ES-I3 (cell line): ENCODE measurements around the gene ZDHHC22.

Source experiments
- H3K36me3 ChIP-seq: 2 replicates; pipeline ENCODE4 v1.6.1; 2013; ENCODE audit warnings: mild to moderate bottlenecking, low read length, control low read depth, moderate library complexity; ENCODE audit not compliant: insufficient read depth
- H3K4me1 ChIP-seq: 2 replicates; pipeline ENCODE4 v1.6.1; 2013; ENCODE audit warnings: mild to moderate bottlenecking, control low read depth, low read length; ENCODE audit not compliant: insufficient read depth
- H3K9ac ChIP-seq: 2 replicates; pipeline ENCODE4 v1.6.1; 2013; ENCODE audit warnings: low read depth, mild to moderate bottlenecking, low read length, moderate library complexity
- H3K9me3 ChIP-seq: 2 replicates; pipeline ENCODE4 v1.6.1; 2013; ENCODE audit warnings: mild to moderate bottlenecking, low read length, moderate library complexity; ENCODE audit not compliant: control insufficient read depth, insufficient read depth

The ZDHHC22 gene

GRCh38 chr14:77141214-77142004 is at the start of gene ZDHHC22:
ZDHHC22 (minus strand) TSS chr14:77141791; CDS start chr14:77139738, 2,053 bp downstream.
- H3K4me1 ChIP-seq = peaks cover 40% of the 10 kb centered on the region
- no peaks in the 10 kb centered on the region for H3K9me3 ChIP-seq
- H3K9ac ChIP-seq = peak within 1 kb of the TSS; percentile 63
- no peaks in the 10 kb centered on the region for H3K36me3 ChIP-seq

- Histone ChIP-seq H3K4me1 (peaks cover 7% of the 10 kb centered on the region; the same call in 1 of the 2 replicates), H3K36me3 (no peaks in the 10 kb centered on the region), H3K9me3 (no peaks in the 10 kb centered on the region), H3K9ac (no peak overlapping the region)
Measured at GRCh38 chr14:77190977-77191376, 49.4 kb upstream of the ZDHHC22 start.

GRCh38 chr14:77189479-77189878 is 47.9 kb upstream of the ZDHHC22 start:
- H3K4me1 ChIP-seq = peaks cover 7% of the 10 kb centered on the region; the same call in 1 of the 2 replicates
- H3K9me3 ChIP-seq = no peaks in the 10 kb centered on the region
- H3K9ac ChIP-seq = no peak overlapping the region
- H3K36me3 ChIP-seq = no peaks in the 10 kb centered on the region

GRCh38 chr14:77187649-77188012 is 46.0 kb upstream of the ZDHHC22 start:
- Histone ChIP-seq H3K9ac (no peak overlapping the region), H3K36me3 (no peaks in the 10 kb centered on the region), H3K9me3 (no peaks in the 10 kb centered on the region), H3K4me1 (peaks cover 10% of the 10 kb centered on the region; the same call in 1 of the 2 replicates)

- Histone ChIP-seq H3K9ac (no peak overlapping the region), H3K4me1 (peaks cover 11% of the 10 kb centered on the region; the same call in 1 of the 2 replicates), H3K9me3 (no peaks in the 10 kb centered on the region), H3K36me3 (no peaks in the 10 kb centered on the region)
Measured at GRCh38 chr14:77186911-77187648, 45.5 kb upstream of the ZDHHC22 start.

- no peak overlapping the region for H3K9ac ChIP-seq
- H3K9me3 ChIP-seq = no peaks in the 10 kb centered on the region
- H3K4me1 ChIP-seq = peaks cover 11% of the 10 kb centered on the region; the same call in 1 of the 2 replicates
- no peaks in the 10 kb centered on the region for H3K36me3 ChIP-seq
Measured at GRCh38 chr14:77185093-77185465, 43.5 kb upstream of the ZDHHC22 start.

- Histone ChIP-seq H3K36me3 (no peaks in the 10 kb centered on the region), H3K4me1 (peaks cover 11% of the 10 kb centered on the region; the same call in 1 of the 2 replicates), H3K9me3 (no peaks in the 10 kb centered on the region), H3K9ac (no peak overlapping the region)
Measured at GRCh38 chr14:77184396-77185092, 43.0 kb upstream of the ZDHHC22 start.

GRCh38 chr14:77183896-77184295 is 42.3 kb upstream of the ZDHHC22 start:
- Histone ChIP-seq H3K9me3 (no peaks in the 10 kb centered on the region), H3K36me3 (no peaks in the 10 kb centered on the region), H3K4me1 (peaks cover 11% of the 10 kb centered on the region; the same call in 1 of the 2 replicates), H3K9ac (no peak overlapping the region)

GRCh38 chr14:77181603-77182437 is 40.2 kb upstream of the ZDHHC22 start, which contains the start of gene TMEM63C:
TMEM63C (plus strand) TSS chr14:77181798; CDS start chr14:77218814, 37,016 bp downstream.
- H3K9ac ChIP-seq = peak within 1 kb of the TSS; percentile 58; the same call in 1 of the 2 replicates
- no peaks in the 10 kb centered on the region for H3K36me3 ChIP-seq
- no peaks in the 10 kb centered on the region for H3K9me3 ChIP-seq
- H3K4me1 ChIP-seq = peaks cover 3% of the 10 kb centered on the region; the same call in 1 of the 2 replicates

GRCh38 chr14:77180726-77181602 is 39.4 kb upstream of the ZDHHC22 start:
- Histone ChIP-seq H3K9ac (peak overlapping the region; percentile 20; the same call in 1 of the 2 replicates), H3K9me3 (no peaks in the 10 kb centered on the region), H3K4me1 (0 out of 2 replicates have a peak, but pooled peaks cover 3% of the 10 kb centered on the region), H3K36me3 (no peaks in the 10 kb centered on the region)

- Histone ChIP-seq H3K9me3 (no peaks in the 10 kb centered on the region), H3K4me1 (0 out of 2 replicates have a peak, but pooled peaks cover 3% of the 10 kb centered on the region), H3K9ac (no peak overlapping the region), H3K36me3 (no peaks in the 10 kb centered on the region)
Measured at GRCh38 chr14:77178656-77179055, 37.1 kb upstream of the ZDHHC22 start.

GRCh38 chr14:77177702-77178101 is 36.1 kb upstream of the ZDHHC22 start:
- Histone ChIP-seq H3K36me3 (no peaks in the 10 kb centered on the region), H3K9me3 (no peaks in the 10 kb centered on the region), H3K4me1 (0 out of 2 replicates have a peak, but pooled peaks cover 2% of the 10 kb centered on the region), H3K9ac (no peak overlapping the region)

- H3K9ac ChIP-seq = no peak overlapping the region
- no peaks in the 10 kb centered on the region for H3K9me3 ChIP-seq
- no peaks in the 10 kb centered on the region for H3K4me1 ChIP-seq
- H3K36me3 ChIP-seq = no peaks in the 10 kb centered on the region
Measured at GRCh38 chr14:77175843-77176242, 34.3 kb upstream of the ZDHHC22 start.
